GM12878 (cell line): ENCODE data around the gene PRKCB. TPM values are rescaled to one million over a fixed set of nuclear protein-coding genes. Genes with fewer than 3 reads are reported as not detected.

Source experiments
- ATAC-seq: fragments of 200-7000 bp; cut with Tn5 transposase; 3 replicates; pipeline ENCODE4 v1.9.1; 2020; ENCODE audit warnings: mild to moderate bottlenecking, moderate library complexity
- BruUV-seq: library from RNA; stranded (reverse); fragments of 400-500 nt; replicated peaks from 2 replicates; lab custom pipeline; 2021; lab: Mats Ljungman, UMichigan
- CTCF ChIA-PET: fragments of 300-600 bp; sonication (Branson Sonifier 250); formaldehyde crosslinking; extraction: SDS; loops from one replicate; lab custom pipeline; 2021; ENCODE audit warnings: inconsistent platforms; lab: Yijun Ruan, JAX
- POLR2A ChIA-PET: fragments of 350-600 bp; formaldehyde crosslinking; extraction: SDS; loops from one replicate; lab custom pipeline; 2021; ENCODE audit warnings: inconsistent platforms; lab: Charles Lee
- RAD21 ChIA-PET: fragments of 300-600 bp; sonication (Branson Sonifier 250); formaldehyde crosslinking; loops from one replicate; lab custom pipeline; 2023; ENCODE audit warnings: antibody characterized with exemption; ENCODE audit not compliant: unreplicated experiment; lab: Charles Lee
- SMC1A ChIA-PET: fragments of 300-600 bp; sonication (Branson Sonifier 250); formaldehyde crosslinking; loops from one replicate; lab custom pipeline; 2023; ENCODE audit not compliant: unreplicated experiment, uncharacterized antibody; lab: Charles Lee
- DNase-seq: peaks from one replicate; pipeline ENCODE4 v3.0.0-alpha.2; 2011; ENCODE audit warnings: low read depth, low spot score
- FAIRE-seq: peaks from 3 replicates; lab custom pipeline; 2011; peaks lifted over from hg19 to GRCh38; lab: Jason Lieb, UNC
- H2AFZ ChIP-seq: 2 replicates; pipeline ENCODE4 v1.6.0; 2011; ENCODE audit warnings: low read depth, low read length, control low read depth; ENCODE audit not compliant: control insufficient read depth
- H3K27ac ChIP-seq: 2 replicates; pipeline ENCODE4 v1.5.1; 2011; ENCODE audit warnings: control low read depth; ENCODE audit not compliant: control insufficient read depth, insufficient read depth
- H3K27me3 ChIP-seq, 2 experiments: replicated peaks in 1 of 2; 2 replicates each; pipeline versions ENCODE4 v1.6.0 to v1.6.1; 2011; ENCODE audit warnings: low read length in 1 of 2; ENCODE audit not compliant: control insufficient read depth in 2 of 2, insufficient read depth in 2 of 2
- H3K36me3 ChIP-seq, 2 experiments: 2 replicates each; pipeline ENCODE4 v1.5.1; 2011; ENCODE audit warnings: low read length in 1 of 2; ENCODE audit not compliant: control insufficient read depth in 2 of 2, insufficient read depth in 2 of 2
- H3K4me1 ChIP-seq: 2 replicates; pipeline ENCODE4 v1.6.1; 2011; ENCODE audit warnings: mild to moderate bottlenecking, low read length, moderate library complexity, mixed read lengths; ENCODE audit not compliant: control insufficient read depth, insufficient read depth
- H3K4me2 ChIP-seq: 2 replicates; pipeline ENCODE4 v1.6.0; 2011; ENCODE audit warnings: control low read depth; ENCODE audit not compliant: control insufficient read depth, insufficient read depth
- H3K4me3 ChIP-seq: fragments of 200-600 bp; sonication (generic); 2 replicates; pipeline ENCODE4 v1.5.1; 2016
- H3K79me2 ChIP-seq: 2 replicates; pipeline ENCODE4 v1.6.0; 2011; ENCODE audit warnings: low read length; ENCODE audit not compliant: control insufficient read depth, insufficient read depth
- H3K9ac ChIP-seq: 2 replicates; pipeline ENCODE4 v1.8.0; 2011; ENCODE audit warnings: low read length, control low read depth, mixed read lengths; ENCODE audit not compliant: control insufficient read depth, insufficient read depth
- H3K9me3 ChIP-seq: replicated peaks from 3 replicates; pipeline ENCODE4 v1.5.1; 2011; ENCODE audit warnings: mild to moderate bottlenecking, low read length; ENCODE audit not compliant: control insufficient read depth, insufficient read depth
- H4K20me1 ChIP-seq: 2 replicates; pipeline ENCODE4 v1.6.0; 2011; ENCODE audit not compliant: control insufficient read depth, insufficient read depth
- BHLHE40 ChIP-seq, 2 experiments: fragments of 450-650 bp in 1 of 2; IDR thresholded peaks; 2 replicates each; pipeline ENCODE4 v1.6.1; 2011 to 2017; ENCODE audit warnings: low read depth in 2 of 2, borderline replicate concordance in 1 of 2, improper control_type of control experiment in 1 of 2, low read length in 1 of 2, mild to moderate bottlenecking in 1 of 2
- BRCA1 ChIP-seq: IDR thresholded peaks from 2 replicates; pipeline ENCODE4 v1.6.1; 2011; ENCODE audit warnings: low read depth, low read length, improper control_type of control experiment
- CREM ChIP-seq: IDR thresholded peaks from 2 replicates; pipeline ENCODE4 v1.6.1; 2014; ENCODE audit warnings: antibody characterized with exemption, low read depth
- EP300 ChIP-seq, 2 experiments: fragments of 150-350 bp in 1 of 2; IDR thresholded peaks; 2 replicates each; pipeline ENCODE4 v1.6.1; 2011 to 2012; ENCODE audit warnings: low read depth in 2 of 2, low read length in 2 of 2, borderline replicate concordance in 1 of 2, improper control_type of control experiment in 1 of 2, inconsistent platforms in 1 of 2; ENCODE audit not compliant: control insufficient read depth in 1 of 2
- HCFC1 ChIP-seq: fragments of 150-350 bp; IDR thresholded peaks from 2 replicates; pipeline ENCODE4 v1.6.1; 2014; ENCODE audit warnings: low read length
- HDAC2 ChIP-seq: fragments of 200-600 bp; sonication (generic); IDR thresholded peaks from 2 replicates; pipeline ENCODE4 v1.6.1; 2017
- LARP7 ChIP-seq: fragments of 450-650 bp; IDR thresholded peaks from 2 replicates; pipeline ENCODE4 v1.6.1; 2017; ENCODE audit warnings: mild to moderate bottlenecking
- MEF2A ChIP-seq: IDR thresholded peaks from 2 replicates; pipeline ENCODE4 v1.6.1; 2011; ENCODE audit warnings: low read depth, mild to moderate bottlenecking, low read length, moderate library complexity; ENCODE audit not compliant: insufficient read depth
- NBN ChIP-seq: fragments of 450-650 bp; IDR thresholded peaks from 2 replicates; pipeline ENCODE4 v1.6.1; 2016
- RCOR1 ChIP-seq: conservative IDR thresholded peaks from 2 replicates; pipeline ENCODE4 v1.6.1; 2012; ENCODE audit warnings: low read depth, low read length, improper control_type of control experiment
- SMC3 ChIP-seq: IDR thresholded peaks from 2 replicates; pipeline ENCODE4 v1.6.1; 2011; ENCODE audit warnings: low read length, improper control_type of control experiment, borderline replicate concordance
- WGBS: methylation state at CpG from one replicate; pipeline ENCODE4 v1.1.6; 2016; ENCODE audit warnings: low lambda C conversion rate; ENCODE audit not compliant: insufficient replicate concordance, insufficient coverage; ENCODE audit errors: missing lambda C conversion rate; 5-methylcytosine and 5-hydroxymethylcytosine counted together
- in situ Hi-C: fragments of 300-500 bp; cut with MboI; formaldehyde crosslinking; loops from 9 replicates; pipeline ENCODE4 v1.14.3; 2018; ENCODE audit warnings: mixed read lengths
- intact Hi-C: fragments of 100-400 bp; cut with micrococcal nuclease; formaldehyde crosslinking; loops from one replicate; pipeline ENCODE4 v1.14.2; 2022; ENCODE audit not compliant: unreplicated experiment
- polyA plus RNA-seq, 11 experiments: library from polyadenylated mRNA; depleted of rRNA in 4 of 11; unstranded in 6 of 11; stranded (reverse) in 5 of 11; fragments of >200 nt; fragmentation: Nextera tagmentation in 4 of 11; fragmentation: Illumina TruSeq in 1 of 11; extraction: Ambion mirVana in 4 of 11; extraction: Trizol in 1 of 11; gene quantifications; 1 replicate in 1 of 11; 2 replicates in 10 of 11; pipeline versions ENCODE4 v1.2.1 to v1.2.3, GENCODE V29; 2011 to 2016; ENCODE audit warnings: inconsistent platforms in 2 of 11, missing spikeins in 2 of 11, low read depth in 1 of 11
- total RNA-seq, 4 experiments: library from RNA; depleted of rRNA in 3 of 4; stranded (reverse); fragments of >200 nt in 3 of 4; fragmentation: Illumina TruSeq in 1 of 4; extraction: Trizol in 1 of 4; gene quantifications; 2 replicates each; pipeline versions ENCODE4 v1.2.1 to v1.2.3, GENCODE V29; 2013 to 2021
- TF ChIP-seq, protein P1 (sequence below): fragments of 450-650 bp; IDR thresholded peaks from 2 replicates; pipeline ENCODE4 v1.6.1; 2016; ENCODE audit warnings: mild to moderate bottlenecking, moderate library complexity, borderline replicate concordance

PRKCB gene
- total and polyA plus RNA-seq, 10 of the 15 experiments (the other 5 are each of a cell fraction or from before 2014, with no cell fraction given) = 21.4 to 158 (median 97.3) TPM

DNA sequence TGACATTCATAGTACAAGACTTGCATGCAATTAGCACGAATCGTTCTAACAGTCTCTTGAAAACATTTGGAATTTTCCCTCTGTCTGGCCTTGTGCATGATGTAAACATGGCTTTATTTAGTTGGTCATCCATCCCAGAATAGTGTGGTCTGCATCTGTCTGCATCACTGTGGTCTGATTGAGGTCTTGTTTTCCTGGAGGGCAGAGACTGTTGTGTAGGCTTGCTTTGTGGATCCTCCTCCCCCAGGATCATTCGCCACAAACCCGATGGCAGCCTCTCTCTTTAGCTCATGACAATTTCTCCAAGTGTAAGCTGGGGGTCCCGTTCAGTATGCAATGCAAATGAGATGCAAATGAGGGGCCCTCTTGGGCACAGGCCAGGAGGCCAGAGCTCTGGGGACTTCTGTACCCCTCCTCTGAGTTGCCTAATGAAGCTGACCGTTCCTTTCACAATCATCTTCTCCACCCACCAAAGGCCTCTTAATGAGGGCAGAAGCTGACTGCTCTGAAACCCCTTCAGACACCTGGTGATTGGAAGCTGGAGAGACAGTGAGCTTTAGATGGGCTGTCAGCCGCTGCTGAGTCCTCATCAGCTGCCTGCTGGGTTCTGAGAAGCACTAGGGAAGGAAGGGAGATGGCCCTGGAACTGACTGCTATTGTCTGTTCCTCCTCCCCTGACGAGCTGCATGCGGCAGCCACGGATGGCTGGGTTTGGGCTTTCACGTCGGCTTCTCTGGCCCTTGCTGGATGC, 219.1 kb downstream of the PRKCB start:
- no peaks in the 10 kb centered on the region for H3K27me3 ChIP-seq
- no peaks in the 10 kb centered on the region for H3K9me3 ChIP-seq
- no peak overlapping the region for H3K9ac ChIP-seq
- no TSS peak for BruUV-seq
- in situ Hi-C loops (no loop called here), intact Hi-C loops (no loop called here)
- H3K27ac ChIP-seq = no peak overlapping the region
- ChIA-PET RAD21 (interaction anchor here (1.3 kb wide), 1 partner anchor 450 kb away, joined by 3 read pairs; no protein-coding TSS in a partner anchor), CTCF (interaction anchor here (1.1 to 2.8 kb wide), 6 partner anchors 12 to 251 kb away, joined by 3 to 10 read pairs (median 7); no protein-coding TSS in a partner anchor), SMC1A (interaction anchor here (0.9 kb wide), 1 partner anchor 41 kb away, joined by 3 read pairs; no protein-coding TSS in a partner anchor), POLR2A (no interaction called here)
- no peaks in the 10 kb centered on the region for H3K79me2 ChIP-seq
- FAIRE-seq = no peak
- TF ChIP-seq HDAC2 (no peak), NBN (no peak), BHLHE40 (IDR thresholded peaks at IDR 0.05; ENCODE audit: borderline replicate concordance in 1 of 2, low read depth in 2 of 2, low read length in 1 of 2) (no peak)
- no peak overlapping the region for H2AFZ ChIP-seq
- no peak for ATAC-seq
- H4K20me1 ChIP-seq = no peaks in the 10 kb centered on the region; the same call in 1 of the 2 replicates
- no peak overlapping the region for H3K4me3 ChIP-seq
- no peak for DNase-seq
- H3K4me2 ChIP-seq = no peak overlapping the region
- H3K36me3 ChIP-seq = peaks cover 5 to 40% of the 10 kb centered on the region in 2 experiments
- no peaks in the 10 kb centered on the region for H3K4me1 ChIP-seq
- 77% methylated on average over 12 of the region's 12 CpGs for WGBS

DNA sequence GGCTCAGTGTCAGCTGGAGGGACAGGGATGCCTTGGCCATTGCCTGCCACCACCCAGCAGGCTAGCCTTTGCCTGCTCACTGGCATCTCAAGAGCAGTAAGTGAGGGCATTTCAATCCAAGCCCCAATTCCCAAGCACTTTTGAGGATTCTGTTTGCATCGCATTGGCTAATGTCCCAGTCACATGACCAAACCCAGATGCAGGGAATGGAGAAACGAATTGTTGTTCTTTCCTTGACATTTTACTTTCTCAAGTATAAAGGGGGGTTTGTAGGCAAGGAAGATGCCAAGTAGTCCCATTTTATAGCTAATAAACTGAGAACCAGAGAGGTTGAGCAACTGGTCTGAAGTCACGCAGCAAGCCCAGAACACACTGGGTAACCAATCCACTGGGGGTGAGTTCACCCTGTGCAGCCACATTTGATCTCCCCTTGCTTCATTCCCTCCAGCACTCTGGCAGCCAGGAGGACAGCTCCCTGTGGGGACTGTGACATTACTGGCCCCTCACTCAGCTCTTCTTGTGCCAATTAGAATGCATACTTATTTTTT, 226.6 kb downstream of the PRKCB start:
- no peak for DNase-seq
- POLR2A ChIA-PET = no interaction called here
- RAD21 ChIA-PET = no interaction called here
- no peaks in the 10 kb centered on the region; the same call in 1 of the 2 replicates for H4K20me1 ChIP-seq
- no peak overlapping the region for H3K4me3 ChIP-seq
- H3K27ac ChIP-seq = no peak overlapping the region
- no peak overlapping the region for H3K9ac ChIP-seq
- SMC1A ChIA-PET = interaction anchor here (0.8 kb wide), 1 partner anchor 15 kb away, joined by 4 read pairs; no protein-coding TSS in a partner anchor
- ATAC-seq = no peak
- H3K36me3 ChIP-seq = peaks cover 7 to 22% of the 10 kb centered on the region in 2 experiments
- intact Hi-C loops = no loop called here
- no peaks in the 10 kb centered on the region for H3K4me1 ChIP-seq
- WGBS = 92% methylated on average over 3 of the region's 3 CpGs
- H3K4me2 ChIP-seq = no peak overlapping the region
- no peaks in the 10 kb centered on the region for H3K9me3 ChIP-seq
- no TSS peak for BruUV-seq
- in situ Hi-C loops = no loop called here
- CTCF ChIA-PET = interaction anchor here (3.8 kb wide), 1 partner anchor 8 kb away, joined by 16 read pairs; no protein-coding TSS in a partner anchor
- H2AFZ ChIP-seq = no peak overlapping the region
- FAIRE-seq = no peak
- no peaks in the 10 kb centered on the region for H3K27me3 ChIP-seq
- H3K79me2 ChIP-seq = no peaks in the 10 kb centered on the region; the same call in 1 of the 2 replicates
- no peak for TF ChIP-seq MEF2A
- no peak for TF ChIP-seq BRCA1
- no peak for TF ChIP-seq SMC3
- TF ChIP-seq, protein P1, sequence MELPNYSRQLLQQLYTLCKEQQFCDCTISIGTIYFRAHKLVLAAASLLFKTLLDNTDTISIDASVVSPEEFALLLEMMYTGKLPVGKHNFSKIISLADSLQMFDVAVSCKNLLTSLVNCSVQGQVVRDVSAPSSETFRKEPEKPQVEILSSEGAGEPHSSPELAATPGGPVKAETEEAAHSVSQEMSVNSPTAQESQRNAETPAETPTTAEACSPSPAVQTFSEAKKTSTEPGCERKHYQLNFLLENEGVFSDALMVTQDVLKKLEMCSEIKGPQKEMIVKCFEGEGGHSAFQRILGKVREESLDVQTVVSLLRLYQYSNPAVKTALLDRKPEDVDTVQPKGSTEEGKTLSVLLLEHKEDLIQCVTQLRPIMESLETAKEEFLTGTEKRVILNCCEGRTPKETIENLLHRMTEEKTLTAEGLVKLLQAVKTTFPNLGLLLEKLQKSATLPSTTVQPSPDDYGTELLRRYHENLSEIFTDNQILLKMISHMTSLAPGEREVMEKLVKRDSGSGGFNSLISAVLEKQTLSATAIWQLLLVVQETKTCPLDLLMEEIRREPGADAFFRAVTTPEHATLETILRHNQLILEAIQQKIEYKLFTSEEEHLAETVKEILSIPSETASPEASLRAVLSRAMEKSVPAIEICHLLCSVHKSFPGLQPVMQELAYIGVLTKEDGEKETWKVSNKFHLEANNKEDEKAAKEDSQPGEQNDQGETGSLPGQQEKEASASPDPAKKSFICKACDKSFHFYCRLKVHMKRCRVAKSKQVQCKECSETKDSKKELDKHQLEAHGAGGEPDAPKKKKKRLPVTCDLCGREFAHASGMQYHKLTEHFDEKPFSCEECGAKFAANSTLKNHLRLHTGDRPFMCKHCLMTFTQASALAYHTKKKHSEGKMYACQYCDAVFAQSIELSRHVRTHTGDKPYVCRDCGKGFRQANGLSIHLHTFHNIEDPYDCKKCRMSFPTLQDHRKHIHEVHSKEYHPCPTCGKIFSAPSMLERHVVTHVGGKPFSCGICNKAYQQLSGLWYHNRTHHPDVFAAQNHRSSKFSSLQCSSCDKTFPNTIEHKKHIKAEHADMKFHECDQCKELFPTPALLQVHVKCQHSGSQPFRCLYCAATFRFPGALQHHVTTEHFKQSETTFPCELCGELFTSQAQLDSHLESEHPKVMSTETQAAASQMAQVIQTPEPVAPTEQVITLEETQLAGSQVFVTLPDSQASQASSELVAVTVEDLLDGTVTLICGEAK = no peak
- no peak for TF ChIP-seq CREM
- TF ChIP-seq LARP7 = no peak
- TF ChIP-seq EP300 (IDR thresholded peaks at IDR 0.05; ENCODE audit: borderline replicate concordance in 1 of 2, control insufficient read depth in 1 of 2, low read depth in 2 of 2, low read length in 2 of 2) = no peak
- TF ChIP-seq HCFC1 = no peak
- TF ChIP-seq RCOR1 = no peak
